HG03457 (cell line): ENCODE data around the gene CNNM4.

Experiments used
- ATAC-seq: cut with Tn5 transposase; IDR thresholded peaks from one replicate; pipeline ENCODE4 v1.9.1; 2021; ENCODE audit warnings: moderate number of reproducible peaks; ENCODE audit not compliant: unreplicated experiment

The CNNM4 gene

DNA sequence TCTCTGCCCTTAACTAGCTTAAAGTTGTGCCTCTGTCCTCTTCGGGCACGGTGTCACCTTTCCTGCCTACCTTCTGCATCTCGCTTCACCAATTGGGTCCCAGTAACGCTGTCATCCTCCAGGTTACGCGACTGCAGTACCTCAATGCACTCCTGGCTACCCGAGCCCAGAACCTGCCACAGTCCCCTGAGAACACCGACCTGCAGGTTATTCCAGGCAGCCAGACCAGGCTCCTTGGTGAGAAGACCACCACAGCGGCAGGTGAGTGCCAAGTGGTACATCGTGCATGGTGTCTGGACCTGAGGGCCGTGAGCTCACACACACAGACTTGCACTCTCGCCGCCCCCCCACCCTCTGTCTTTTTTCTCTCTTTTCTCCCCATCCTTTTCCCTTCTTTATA is 68.2 kb downstream of the CNNM4 start:
- ATAC-seq, result no peak

DNA sequence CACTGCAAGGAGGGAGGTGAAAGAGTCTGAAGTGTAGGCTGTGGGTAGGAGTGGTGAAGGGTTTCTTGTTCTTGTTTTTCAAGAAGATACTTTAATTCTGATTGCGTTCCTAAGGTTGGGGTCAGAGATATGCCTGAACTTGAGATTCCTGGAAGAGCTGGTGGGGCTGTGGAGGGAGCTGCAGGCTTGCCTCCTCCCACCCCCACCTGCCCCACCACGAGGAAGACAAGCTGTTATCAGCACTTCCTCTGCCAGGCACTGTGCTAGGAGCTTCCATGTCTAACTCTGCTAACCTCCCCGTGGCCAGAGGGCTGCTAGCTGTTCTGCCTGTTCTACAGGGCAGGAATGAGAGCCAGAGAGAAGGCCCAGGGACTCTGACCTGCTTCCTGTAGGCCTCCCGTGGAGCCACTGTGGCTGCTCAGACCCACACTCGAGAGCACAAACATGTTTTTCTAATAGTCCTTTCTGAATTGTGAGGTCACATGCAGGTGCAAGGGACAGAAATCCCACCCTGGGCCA is 69.4 kb downstream of the CNNM4 start:
- ATAC-seq, result no peak

DNA sequence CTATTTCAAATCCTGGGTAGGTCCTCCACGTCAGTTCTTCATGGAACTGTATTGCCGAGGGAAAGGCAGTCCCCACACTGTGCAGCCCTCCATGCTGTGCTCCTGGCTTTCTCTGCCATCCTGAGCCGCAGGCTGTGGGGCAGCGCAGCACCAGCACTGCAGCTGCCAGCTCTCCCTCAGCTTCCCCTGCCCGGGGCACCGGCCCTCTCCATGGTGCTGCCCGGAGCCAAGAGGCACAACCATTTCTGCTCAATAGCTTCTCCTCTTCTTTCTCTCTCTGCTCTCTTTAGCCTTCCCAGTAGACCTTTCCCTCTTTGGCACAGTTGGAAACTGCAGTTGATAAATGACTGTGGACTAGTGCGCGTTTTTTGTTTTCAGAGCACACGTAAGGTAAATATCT is 71.0 kb downstream of the CNNM4 start:
- no peak for ATAC-seq

DNA sequence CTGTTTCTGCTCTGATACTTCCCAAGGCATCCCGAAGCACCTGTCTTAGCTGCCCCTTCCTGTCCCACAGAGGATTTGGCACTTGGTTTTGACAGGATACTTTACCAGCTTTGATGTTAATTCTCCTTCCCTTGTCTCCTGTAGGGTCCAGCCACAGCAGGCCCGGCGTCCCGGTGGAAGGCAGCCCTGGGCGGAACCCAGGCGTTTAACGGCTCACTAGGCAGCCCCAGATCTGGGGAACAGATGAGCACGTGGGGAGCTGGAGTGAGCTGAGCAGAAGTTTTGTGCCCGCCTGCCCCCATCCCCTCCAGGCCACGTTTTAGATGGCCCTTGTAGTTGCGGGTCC is 71.7 kb downstream of the CNNM4 start:
- ATAC-seq, result no peak

DNA sequence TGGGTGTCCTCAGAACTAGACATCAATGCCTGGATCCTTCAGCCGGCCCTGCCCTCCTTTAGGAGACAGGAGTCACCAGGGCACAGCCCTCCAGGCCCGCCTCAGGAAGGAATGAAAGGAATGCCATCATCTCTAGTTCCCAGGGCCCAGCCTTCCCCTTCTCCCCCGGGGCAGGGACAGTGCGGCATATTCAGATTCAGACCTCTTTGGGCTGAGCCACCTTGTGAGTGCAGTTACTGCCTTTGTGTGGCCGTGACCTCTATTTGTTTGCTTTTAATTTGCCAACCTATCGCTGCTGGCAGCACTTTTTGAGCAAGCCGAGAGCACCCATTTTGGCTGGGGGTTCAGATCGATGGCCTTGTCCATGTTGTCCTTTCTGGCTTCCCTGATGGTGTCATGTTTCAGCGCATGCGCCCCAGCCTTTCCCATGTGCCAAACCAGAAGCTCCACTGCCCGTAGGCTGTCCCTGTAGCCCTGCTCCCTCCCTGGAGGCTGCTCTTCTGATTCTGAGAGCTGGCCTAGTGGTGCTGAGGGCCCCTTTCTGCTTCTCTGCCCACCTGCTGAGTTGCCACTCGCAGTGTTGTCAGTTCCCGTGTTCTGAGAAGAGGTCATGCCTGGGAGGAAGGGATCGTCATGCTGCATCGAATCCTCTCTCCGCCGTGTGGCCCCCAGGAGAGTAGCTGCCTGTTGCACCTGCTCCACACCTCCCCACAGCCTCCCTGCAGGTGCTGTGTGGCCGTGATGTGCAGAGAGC is 72.2 kb downstream of the CNNM4 start:
- ATAC-seq, result no peak

DNA sequence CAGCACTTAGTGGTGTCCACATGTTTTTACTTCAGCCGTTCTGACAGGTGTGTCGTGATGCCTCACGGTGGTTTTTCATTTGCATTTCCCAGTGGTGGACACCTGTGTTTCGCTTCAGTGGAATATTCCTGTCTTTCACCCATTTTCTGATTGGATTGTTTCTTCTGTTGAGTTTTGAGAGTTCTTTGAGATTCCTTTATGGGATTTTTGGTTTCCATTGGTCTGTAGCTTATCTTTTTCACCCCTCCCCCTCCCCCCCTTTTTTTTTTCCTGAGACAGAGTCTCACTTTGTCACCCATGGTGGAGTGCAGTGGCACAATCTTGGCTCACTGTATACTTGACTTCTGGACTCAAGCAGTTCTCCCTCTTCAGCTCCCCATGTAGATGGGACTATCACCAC is 75.1 kb downstream of the CNNM4 start:
- no peak for ATAC-seq

DNA sequence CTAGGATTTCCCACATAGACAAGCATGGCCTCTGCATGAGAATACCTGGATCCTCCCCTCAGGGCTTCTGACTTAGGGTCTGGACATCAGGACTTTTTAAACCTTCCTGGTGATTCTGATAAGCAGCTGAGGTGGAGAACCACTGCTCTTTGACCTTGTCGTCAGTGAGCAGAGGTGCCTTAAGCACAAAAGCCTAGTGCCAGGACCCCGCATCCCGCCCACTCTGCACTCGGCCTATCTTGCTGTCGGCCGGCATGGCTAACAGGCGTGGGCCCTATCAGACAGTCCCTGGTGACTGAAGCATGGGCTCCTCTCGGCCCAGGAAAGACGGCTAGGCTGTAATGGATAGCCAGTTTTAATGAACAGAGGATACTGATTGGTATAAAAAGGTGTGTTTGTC is 76.9 kb downstream of the CNNM4 start:
- no peak for ATAC-seq

DNA sequence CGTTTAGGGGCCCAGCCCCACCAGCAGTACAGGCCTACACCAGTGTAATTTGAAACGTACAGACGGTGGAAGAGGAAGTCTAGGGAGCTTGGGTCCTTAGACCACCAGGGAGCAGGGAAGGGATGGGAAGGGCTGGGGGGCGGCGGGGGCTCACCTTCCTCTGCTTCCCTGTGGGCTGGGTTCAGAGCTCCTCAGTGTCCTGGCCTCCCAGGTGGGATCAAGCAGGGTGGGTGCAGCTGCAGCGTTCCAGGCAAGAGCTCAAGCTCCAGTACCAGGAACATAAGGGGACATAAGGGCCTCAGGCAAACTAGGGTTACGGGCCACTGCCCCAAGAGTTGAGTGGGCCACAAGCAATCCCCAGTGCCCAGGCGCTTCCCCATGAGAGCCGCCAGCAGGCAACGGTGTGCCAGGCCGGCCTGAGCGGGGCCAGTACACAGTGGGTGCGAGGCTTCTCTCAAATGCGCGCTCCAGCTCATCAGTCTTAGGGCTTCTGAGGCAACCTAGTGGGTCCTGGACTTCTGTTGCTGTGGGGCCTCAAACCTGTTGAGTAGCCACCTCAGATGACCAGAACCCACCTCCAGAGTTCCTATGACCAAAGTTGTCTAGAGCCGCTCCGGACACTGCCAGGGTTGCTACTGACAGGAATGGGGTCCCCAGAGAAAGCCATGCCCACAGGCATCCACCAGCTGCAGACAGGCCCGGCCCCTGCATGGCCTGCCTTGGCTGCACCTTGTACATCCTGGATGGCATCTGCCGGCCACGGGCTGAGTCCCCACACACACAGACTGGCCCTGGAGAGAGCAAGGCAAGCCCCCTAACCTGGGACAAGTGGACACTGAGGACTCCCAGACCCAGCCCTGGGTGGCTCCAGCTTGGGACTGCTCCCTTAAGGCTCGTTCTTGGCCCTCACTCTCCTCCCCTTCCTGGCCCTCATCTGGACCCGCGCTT is 77.9 kb downstream of the CNNM4 start:
- ATAC-seq, result no peak

DNA sequence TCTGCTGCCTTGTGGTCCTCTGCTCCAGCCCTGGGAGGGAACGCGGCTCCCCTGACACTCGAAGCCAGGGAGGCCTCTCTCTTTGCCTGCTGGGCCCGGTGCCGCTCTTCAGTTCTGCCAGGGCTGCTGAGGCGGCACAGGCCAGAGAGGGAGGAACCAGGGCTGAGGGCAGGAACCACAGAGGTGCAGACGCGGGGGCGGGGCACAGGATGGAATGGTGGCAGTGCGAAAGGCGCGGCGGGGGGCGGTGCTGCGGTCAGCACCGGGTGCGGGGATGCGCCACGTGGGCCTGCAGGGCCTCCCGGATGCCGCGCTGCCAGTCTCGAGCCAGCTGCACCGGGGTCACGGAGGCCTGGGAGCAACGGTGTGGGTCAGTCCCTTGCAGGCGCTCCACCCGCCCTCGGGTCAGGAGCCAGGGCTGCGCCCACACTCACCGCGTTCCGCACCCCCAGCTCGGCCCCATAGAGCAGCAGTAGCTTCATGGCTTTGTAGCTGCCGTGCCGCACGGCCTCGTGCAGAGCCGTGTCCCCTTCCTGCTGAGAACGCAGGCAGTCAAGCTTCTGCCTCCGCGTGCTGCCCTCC is 78.7 kb downstream of the CNNM4 start:
- no peak for ATAC-seq

DNA sequence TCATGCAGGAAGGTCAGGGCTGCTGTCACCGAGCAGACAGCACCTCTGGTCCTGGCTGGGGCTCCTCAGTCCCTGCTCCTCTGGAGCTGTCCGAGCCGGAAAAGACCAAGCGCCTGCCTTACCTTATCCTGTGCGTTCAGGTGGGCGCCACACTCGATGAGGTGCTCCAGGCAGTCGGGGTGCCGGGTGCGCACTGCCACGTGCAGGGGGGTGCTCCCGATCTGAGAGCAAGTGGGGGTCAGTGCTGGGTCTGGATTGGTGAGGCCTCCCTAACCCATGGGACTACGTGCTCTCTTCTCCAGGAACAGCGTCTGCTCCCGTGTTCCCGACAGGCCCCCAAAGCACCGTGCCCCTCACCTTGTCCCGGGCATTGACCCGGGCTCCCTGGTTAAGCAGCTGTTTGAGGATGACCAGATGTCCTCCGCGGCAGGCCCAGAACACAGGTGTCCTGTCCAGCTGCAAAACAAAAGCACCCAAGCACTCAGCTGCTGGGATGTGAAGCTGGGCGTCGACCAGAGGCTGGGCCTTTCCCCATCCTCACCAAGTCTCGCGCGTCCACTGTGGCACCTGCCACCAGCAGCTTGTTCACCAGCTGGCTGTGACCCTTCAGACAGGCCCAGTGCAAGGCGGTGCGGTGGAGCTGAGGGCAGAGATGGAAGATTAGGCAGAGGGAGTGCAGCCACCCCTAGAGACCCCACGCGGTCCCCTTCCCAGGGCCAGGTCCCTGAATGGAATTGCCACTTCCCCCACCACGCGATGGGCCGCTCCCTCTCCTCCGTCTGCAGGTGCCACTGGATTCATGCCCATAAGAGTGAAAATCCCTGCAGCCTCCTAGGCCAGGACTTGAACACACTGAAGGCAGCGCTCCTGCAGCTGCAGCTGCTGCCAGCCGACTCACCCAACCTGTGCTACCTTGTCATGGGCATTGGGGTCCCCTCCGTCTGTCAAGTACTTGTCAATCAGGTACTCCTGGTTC is 79.5 kb downstream of the CNNM4 start:
- ATAC-seq, result no peak

DNA sequence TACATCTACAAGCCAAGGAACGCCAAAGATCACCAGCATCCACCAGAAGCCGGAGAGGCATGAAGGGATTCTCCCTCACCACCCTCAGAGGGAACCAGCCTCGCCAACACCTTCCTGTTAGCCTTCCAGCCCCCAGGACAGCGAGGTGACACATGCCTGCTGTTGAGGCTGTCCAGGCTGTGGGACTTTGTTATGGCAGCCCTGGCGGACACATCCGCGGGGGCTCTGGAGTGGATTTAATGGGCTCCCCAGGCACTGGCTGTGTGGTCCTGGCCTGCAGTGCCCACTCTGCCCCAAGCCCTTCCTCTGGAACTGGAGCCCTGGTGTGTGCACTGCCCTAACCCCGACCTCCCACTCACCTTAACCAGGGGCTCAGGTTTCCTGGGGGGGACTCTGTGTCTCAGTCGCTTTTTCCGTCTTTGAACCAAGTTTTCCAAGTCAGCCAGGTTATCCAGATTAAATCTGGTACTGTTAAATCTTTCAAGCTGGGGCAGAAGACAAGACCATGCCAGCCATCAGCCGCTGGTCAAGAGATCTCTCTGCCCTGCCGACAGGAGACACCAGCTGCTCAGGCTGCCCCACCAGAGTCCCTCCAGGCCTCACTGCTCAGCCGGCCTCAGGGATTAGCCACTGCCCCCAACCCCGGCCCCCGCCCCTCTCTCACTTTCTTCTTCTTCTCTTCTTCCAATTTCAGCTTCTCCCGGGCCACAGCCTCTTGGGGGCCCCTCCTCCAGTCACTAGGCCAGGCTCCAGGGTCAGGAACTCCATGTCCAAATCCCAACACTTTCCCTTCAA is 81.2 kb downstream of the CNNM4 start:
- ATAC-seq, result no peak

DNA sequence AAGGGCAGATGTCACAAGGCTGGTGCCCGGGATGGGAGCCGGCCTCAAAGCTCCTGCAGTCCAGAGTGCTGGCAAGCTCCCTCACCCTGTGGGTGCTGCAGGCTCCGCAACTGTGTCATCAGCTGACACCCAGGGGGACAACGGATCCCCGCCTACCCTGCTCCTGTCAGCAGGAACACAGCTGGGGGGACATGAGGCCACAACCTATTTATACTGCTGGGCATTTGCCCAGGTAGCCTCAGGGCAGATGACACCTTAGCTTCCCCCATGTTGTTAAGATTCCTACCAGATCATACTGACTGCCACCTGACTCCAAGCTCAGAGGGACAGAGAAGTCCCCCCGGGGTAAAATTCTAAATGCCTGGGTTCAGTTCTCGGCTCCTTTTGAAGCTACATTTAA is 81.9 kb downstream of the CNNM4 start:
- ATAC-seq, result no peak

DNA sequence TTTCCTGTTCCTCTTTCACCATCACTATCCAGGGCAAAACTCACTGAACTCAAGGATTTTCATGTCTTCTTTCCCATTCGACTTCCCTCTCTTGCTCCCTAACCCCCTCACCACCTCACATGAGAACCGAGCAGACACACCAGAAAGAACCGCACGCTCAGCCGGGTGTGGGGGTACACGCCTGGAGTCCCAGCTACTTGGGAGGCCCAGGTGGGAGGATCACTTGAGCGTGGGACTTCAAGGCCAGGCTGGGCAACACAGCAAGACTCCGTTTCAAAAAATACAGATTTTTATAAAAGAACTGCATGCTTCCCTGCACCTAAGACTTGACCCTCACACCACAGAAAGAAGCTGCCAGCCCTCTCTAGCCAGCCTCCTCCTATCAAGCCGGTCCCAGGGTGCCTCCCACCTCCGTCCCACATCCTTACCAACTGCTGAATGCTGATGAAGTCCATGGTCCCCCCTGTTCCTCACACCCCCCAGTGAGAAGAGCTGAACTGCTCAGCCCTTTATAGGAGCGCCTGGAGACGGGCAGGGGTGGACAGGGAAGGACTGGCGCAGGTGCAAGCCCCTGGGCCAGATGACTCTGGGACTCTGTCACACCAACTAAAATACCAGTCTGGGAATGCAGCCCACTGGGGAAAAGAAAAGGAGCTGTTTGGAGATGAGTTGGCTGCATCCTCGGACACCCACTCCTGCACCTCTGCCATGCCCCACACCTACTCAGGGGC is 83.0 kb downstream of the CNNM4 start, which contains the start of gene ANKRD23:
TSS of gene ANKRD23 (minus strand) at position 484 of the 731 bp plus-strand sequence. CDS start at position 455, 29 bp downstream.
- ATAC-seq, result no peak

DNA sequence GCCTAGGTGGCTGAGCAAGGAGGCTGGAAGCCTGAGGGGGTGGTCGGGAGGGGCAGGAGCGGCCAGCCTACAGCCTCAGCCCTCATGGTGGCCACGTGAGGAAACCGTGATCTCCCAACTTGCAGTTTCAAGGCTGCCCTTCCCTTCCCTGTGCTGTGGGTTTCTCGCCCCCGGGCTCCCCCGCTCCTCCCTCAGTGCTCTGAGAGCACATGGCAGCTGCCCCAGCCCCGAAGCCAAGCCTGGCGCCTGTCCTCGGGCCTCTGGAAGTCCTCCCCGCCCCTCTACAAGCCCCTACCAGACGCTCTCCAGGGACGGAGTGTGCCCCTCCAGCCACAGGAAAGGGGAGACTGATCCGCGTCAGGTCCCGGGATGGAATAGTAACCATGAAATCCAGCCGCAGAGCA is 83.7 kb downstream of the CNNM4 start:
- no peak for ATAC-seq

DNA sequence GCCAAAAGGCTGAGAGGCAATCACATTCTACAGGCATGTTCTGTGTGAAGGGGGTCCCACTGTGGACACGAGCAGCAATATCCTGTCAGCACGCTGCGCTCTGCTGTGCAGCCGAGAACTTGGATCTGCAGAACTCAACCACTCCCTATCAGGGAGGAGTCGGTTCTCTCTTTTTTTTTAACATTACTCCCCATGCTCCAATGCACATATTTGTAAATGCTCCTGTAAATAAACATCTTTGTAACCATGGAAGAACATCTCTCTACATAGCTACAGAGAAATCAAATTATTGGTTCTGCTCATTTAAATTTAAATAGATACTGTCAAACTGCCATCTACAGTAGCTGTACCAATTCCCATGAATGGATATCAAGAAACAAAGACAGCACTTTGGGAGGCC is 86.1 kb downstream of the CNNM4 start:
- no peak for ATAC-seq

DNA sequence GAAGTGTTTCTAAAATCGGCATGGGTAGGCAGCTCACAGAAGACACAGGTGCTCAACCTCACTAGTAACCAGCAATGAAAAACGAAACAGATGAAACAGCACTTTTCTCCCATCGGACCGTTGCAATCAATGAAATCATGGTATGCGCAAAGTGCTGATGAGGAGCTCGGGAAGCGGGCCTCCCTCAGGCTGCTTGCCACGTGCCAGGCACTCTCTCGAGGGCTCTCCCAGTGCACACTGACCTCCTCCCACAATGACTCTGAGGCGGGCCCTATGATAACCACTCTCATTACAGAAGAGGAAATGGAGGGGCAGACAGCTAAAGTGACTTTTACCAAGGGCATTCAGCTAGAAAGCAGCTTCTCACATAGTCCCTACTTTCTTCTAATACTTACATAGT is 86.9 kb downstream of the CNNM4 start:
- ATAC-seq, result no peak

DNA sequence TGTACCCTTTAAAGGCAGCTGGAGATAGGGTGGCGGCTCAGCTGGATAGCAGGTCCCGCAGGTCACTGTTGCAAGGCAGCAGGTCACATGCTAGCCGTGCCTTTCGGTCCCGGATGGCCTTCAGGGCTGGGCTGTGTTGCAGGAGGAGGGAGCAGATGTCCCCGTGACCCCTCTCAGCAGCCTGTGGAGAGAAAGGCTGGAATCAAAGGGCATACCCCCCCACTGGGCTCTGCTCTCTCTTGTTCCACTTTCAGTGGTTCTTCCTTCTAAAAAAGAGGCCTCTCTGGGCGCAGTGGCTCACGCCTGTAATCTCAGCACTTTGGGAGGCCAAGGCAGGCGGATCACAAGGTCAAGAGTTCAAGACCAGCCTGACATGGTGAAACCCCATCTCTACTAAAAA is 87.6 kb downstream of the CNNM4 start:
- no peak for ATAC-seq

DNA sequence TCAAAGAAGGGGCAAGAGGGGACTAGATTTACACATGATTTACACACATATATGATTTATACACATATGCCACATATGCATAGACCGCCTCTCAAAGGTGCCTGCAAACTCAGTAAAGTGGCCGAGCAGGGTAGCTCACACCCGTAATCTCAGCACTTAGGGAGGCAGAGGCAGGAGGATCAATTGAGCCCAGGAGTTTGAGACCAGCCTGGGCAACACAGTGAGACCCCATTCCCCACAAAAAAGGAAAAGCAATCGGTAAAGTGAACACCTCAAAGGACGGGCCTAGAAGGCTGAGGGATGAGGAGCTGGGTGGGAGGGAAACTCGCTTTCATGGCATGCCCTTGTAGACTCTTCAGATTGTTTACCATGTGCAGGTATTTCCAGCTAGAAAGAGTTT is 92.0 kb downstream of the CNNM4 start:
- ATAC-seq, result no peak

DNA sequence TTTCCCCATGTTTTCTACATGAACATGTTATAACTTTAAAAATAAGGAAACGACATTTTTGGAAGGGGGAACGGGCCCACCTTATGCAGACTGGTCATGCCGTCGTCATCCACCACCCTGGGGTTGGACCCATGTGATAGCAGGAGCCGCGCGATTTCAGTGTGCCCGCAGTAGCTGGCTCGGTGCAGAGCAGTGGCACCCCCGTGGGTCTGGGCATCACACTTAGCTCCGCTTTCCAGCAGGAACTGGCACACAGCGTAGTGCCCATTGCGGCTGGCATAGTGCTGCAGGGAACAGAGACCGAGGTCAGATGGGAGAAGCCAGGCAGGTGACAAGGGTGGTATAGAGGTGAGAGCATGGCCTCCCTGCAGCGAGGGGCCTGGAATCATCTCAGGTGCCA is 92.6 kb downstream of the CNNM4 start:
- ATAC-seq, result no peak
